HG02884 (cell line): ENCODE data around the gene TECTB.

Experiments used
- ATAC-seq: cut with Tn5 transposase; IDR thresholded peaks from one replicate; pipeline ENCODE4 v1.9.1; 2021; ENCODE audit warnings: mild to moderate bottlenecking, moderate library complexity; ENCODE audit not compliant: unreplicated experiment

TECTB gene

DNA sequence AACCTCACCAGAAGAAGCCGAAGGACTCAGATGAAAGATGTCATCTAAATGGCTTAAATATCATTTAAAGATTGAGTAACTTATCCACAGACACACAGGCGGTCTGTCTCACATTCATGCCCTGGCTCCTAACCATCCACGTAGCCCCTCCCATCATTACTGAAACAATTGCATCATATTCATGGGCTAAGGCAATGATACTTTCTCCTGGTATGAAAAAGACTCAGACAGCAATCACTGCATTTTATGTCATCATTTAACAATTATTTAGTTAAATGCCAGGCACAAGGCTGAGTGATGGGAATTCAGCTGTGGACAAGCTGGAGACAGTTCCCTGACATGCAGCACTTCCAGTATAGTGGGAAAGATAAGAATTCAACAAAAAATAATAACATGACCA lies 11.2 kb upstream of the TECTB start:
- no peak for ATAC-seq

DNA sequence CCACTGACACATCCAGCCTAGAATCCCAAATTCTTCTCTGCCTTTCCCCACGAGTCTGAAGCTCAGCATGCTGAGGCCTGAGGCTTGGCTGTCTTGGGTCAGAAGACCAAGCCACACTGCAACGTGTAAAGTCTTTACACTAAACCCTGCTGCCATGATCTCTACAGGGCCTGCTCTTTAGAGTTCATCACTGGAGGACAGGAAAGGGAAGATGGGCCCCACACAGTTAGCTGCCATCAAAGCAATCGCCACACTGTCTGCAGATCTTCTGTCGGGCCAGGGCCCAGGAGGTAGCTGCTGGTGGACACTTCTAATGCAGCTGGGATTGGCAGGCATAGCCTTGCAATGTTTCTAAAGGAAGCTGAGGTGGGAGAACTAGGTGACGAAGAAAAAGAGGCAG lies 8.4 kb upstream of the TECTB start:
- no peak for ATAC-seq

- no peak for ATAC-seq
Observed at GRCh38 chr10:112275512-112276245, 7.5 kb upstream of the TECTB start.

GRCh38 chr10:112278871-112279270 lies 4.3 kb upstream of the TECTB start:
- ATAC-seq, result no peak

DNA sequence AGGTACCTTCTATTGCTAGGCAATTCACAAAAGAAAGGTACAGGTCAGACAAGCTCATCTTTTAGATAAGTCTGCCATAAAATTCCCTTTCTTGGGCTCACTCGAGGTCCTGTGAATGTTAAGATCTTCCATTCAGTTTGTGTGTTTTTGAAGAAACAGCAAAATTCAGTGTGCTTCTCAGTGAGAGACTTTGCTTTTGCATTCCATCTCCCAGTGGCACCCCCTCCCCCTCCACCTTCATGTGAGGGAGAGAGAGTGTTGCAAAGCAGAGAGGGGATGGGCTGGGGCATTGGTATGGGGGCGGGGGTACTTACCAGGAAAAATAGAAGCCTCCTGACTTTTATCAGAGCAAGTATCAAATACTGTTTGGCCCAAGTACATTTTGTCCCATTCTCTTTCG lies 3.8 kb upstream of the TECTB start:
- ATAC-seq, result no peak

DNA sequence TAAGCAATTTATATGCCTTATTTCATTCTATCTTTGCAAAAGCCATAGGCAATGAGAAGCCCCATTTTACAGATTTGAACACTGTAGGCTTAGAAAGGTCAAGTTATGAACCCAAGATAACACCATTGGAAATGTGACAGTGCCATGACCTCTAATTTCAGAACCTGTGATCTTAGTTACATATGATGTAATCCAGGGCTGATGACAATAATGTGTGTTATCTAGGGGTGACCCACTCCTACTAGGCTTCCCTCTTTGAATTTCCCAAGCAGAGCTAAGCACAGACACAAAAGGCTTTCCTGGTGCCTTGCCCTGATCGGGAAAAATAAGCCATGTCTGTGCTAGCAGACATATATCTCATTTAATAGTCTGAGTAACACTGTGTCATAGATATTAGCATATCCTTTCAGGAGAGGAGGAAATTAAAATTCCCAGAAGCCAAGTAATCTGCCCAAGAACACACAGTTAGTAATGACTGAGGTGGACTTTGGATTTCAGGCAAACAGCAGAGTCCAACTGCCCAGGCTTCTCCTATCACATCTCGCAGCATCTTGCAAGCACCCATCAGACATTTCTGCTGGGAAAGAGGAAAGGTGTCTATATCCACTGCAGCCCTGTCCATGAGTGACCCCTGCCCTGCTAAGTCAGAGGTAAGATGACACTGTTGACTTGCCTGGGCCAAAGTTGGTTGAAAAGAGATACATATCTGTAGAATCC lies 2.8 kb upstream of the TECTB start:
- no peak for ATAC-seq

DNA sequence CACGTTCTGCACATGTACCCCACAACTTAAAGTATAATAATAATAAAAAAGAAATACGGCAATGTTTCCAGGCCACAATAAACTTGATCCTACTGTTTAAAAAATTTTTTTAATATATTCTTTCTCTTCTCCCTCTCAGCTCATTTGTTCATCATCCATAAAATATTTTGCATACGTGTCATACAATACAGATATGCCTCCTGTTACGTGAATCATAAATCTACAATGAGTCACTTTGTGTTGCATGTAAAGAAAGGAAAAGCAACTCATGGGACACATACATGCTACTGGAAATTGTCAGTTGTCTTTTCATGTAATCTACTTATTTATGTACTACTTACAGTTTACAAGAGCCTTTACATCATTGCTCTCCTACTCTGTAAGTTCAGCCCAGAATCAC lies 1.1 kb upstream of the TECTB start:
- ATAC-seq, result no peak

DNA sequence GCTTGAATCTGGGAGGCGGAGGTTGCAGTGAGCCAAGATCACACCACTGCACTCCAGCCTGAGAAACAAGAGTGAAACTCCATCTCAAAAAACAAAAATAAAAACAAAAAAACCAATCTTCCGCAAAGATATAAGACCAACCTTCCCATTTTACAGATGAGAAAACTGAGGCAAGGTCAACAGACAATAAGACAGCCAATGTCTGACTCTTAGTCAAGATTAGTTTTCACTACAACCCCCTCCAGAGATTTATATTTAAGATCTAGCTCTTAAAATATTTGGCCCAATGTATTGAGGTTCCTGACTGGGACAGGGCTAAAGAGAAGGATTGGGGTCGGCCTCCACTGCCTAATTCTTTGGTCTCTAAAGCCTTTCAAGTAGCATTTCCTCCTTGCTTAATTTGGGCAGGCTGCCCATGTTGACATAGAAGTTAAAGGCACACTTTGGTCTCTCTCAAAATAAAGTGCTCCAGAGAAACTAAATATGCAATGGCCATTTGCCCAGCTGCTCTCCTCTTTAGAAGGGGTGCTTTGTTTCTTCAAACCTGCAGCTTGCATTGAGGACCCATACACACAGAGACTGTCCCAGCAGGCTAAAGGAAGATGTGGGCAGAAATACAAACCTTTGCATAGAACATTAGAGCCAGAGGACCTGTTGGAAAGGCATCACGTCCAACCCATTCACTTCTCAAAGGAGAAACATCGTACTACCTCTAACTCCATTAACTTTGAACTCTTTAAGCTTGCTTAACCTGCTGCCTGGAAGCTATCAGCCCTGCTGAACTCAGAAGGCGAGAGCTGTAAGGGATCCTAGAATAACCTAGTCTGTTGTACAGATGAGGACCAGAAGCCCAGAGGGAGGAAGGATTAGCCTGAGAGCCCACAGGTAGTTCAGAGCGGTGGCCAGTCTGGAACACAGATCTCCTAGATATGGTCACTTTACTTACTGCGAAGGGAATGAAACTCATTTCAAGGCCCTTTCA lies 3.9 kb downstream of the TECTB start:
- no peak for ATAC-seq

DNA sequence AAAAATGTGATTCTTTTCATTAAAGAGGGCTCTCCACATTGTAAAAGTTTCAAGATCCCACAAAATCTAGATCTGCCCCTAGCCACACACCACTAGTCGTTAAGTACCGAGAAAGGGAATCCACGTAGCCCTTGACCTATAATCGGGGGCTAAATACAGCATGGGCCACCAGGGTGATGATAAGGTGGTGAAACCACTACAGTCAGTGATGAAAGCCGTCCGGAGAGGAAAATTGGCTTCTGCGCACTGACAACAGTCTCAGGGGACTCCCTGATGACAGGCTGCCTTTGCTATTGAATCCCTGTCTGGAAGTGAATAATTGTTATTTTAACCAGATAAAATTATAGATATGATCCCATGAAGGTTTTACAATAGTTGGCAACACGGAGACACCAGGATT lies 4.6 kb downstream of the TECTB start:
- no peak for ATAC-seq

- ATAC-seq, result no peak
Observed at GRCh38 chr10:112288486-112288885, 5.3 kb downstream of the TECTB start.

DNA sequence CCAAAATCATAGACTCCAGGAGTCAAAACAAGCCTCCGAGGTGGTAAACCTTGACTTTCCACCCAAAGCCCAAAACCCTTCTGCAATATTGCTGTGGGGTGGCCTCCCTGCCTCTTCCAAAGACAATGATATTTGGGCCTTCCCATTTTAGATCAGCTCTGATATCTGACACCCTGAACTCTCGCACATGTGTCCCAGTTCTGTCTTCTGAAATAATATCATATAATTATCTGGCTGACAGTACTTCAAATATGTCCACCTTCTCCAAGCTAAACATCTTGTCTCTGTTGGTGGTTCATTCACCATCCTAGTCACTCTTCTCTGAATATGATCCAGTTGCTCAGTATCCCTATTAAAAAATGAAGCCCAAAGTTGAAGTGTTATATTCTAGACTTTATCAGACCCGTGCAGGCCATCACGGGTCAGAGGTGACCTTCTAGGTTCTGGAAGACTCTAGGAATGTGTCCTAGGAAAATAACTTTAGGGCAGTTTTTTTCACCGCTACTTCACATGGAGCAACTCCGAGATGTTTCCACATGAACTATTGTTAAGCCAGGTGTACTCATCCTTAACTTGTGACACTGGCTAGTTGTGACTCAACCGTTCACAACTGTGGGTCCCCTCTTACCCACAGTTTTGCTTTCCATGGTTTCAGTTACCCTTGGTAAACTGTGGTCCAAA lies 6.3 kb downstream of the TECTB start:
- ATAC-seq, result no peak

GRCh38 chr10:112290054-112290373 lies 6.8 kb downstream of the TECTB start:
- ATAC-seq, result no peak

DNA sequence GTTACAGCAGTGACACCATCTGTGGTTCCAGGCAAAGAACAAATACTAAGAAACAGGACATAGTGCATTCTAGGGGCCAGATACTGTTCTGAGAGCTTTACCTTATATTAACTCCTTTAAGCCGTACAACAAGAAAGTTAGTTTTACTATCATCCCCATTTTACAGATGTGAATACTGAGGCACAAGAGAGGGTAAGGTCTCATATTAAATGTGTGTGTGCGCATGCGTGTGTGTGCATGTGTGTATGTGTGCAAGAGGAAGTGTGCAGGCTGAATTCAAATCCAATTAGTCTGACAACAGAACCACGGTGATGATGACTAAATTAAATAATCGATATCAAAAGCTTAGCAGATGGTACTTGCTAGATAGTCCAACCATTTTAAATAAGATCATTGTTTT lies 11.0 kb downstream of the TECTB start:
- no peak for ATAC-seq

DNA sequence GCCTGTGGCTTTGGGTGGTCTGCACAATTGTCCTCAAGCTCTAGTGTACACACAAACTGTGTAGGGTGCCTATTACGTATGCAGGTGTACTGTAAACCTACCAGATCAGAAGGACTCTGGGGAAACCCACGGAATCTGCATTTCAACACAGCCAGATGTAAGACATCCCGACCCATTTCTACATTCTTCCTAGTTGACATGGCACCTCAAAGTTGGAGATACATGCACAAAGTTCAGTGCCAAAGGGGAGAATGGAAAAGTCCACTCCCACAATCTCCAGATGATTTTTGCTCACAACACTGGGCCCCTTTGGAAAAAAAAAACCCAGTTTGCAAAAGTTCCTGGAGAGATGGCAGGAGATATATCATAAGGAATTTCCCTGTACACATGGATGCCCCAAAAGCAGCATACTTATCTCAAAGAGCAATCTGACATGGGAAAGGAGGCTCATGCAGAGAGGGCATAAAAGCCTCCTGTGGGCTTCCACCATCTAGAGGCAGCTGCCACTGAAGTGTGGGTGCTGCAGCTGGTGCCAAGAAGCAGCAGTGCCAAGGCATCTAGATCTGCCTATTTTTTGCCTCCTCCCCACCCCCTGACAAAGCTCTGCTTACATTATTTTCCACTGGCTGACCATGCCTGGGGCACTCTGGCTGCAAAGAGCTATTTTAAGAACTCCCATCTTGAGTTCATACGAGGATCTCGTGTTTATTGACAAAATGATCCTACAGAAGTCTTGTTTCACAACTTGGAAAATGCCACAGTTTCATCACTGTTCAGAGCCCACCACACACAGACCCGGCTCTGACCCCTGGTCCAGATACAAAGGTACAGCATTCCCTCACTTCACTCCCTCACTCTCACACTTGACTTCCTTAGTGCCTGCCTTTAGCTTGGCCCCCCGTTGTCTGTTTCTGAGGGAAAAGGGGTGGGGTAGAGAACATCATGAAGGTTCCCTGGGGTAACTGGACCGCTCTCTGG lies 12.9 kb downstream of the TECTB start:
- ATAC-seq, result no peak

- ATAC-seq, result no peak
Observed at GRCh38 chr10:112296908-112297331, 13.7 kb downstream of the TECTB start.

DNA sequence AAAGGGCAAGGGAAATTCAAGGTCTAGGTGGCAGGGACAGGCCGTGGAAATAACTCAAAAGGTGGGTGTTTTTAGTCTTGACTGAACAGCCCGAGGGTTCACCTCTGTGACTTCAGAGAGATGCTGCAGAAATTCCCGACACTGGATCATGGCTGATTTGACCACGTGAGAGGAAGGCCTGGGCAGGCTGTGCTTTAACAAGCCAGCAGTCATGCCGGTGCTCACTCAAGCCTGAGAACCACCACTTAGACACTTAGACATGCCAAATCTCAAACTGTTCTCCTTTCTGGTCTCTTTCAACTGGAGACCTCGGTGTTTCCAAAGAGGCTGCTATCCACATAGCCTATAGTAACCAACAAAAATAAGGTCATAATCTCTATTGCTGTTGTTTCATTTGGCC lies 15.4 kb downstream of the TECTB start:
- no peak for ATAC-seq

DNA sequence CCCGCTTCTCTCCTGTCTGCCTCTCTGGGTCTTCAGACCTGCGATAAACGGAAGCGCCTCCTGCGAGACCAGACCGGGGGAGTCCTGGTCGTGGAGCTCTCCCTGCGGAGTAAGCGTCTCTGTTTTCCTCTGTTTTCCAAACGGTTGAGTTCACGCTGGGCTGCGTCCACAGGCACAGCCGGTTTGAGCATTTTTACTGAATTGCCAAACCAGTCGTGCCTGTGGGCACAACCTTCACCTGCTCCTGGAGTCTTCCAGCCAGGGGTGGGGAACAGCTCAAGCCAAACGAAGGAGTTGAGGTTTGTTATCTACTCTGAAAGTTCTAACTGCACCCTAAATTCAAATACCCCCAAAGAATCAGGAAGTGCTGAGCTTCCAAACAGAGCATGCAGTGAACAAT lies 16.3 kb downstream of the TECTB start:
- ATAC-seq, result no peak

- ATAC-seq, result no peak
Observed at GRCh38 chr10:112302335-112302734, 19.1 kb downstream of the TECTB start.

- ATAC-seq, result no peak
Observed at GRCh38 chr10:112303528-112303927, 20.3 kb downstream of the TECTB start.
